Hepatocyte (in vitro differentiated cells): ENCODE results near the gene PLS1. TPM values are rescaled to one million over a fixed set of nuclear protein-coding genes. Genes with fewer than 3 reads are reported as not detected.

Source experiments
- DNase-seq: peaks from one replicate; pipeline ENCODE4 v3.0.0-alpha.2; 2016; ENCODE audit warnings: low spot score
- H2AFZ ChIP-seq: fragments of 200-600 bp; sonication (generic); 2 replicates; pipeline ENCODE4 v1.6.0; 2016; ENCODE audit warnings: antibody characterized with exemption, mild to moderate bottlenecking
- H3K27ac ChIP-seq: fragments of 200-600 bp; sonication (generic); 2 replicates; pipeline ENCODE4 v1.5.1; 2016; ENCODE audit warnings: mild to moderate bottlenecking
- H3K27me3 ChIP-seq: fragments of 200-600 bp; sonication (generic); 2 replicates; pipeline ENCODE4 v1.6.1; 2016
- H3K36me3 ChIP-seq: fragments of 200-600 bp; sonication (generic); replicated peaks from 2 replicates; pipeline ENCODE4 v1.5.1; 2016; ENCODE audit warnings: low read depth; ENCODE audit not compliant: insufficient read depth
- H3K4me1 ChIP-seq: fragments of 200-600 bp; sonication (generic); 2 replicates; pipeline ENCODE4 v1.5.1; 2016; ENCODE audit warnings: mild to moderate bottlenecking, moderate library complexity; ENCODE audit not compliant: insufficient read depth
- H3K4me2 ChIP-seq: fragments of 200-600 bp; sonication (generic); 2 replicates; pipeline ENCODE4 v1.6.0; 2016
- H3K4me3 ChIP-seq: fragments of 200-600 bp; sonication (generic); 2 replicates; pipeline ENCODE4 v1.5.1; 2016; ENCODE audit warnings: mild to moderate bottlenecking
- H3K79me2 ChIP-seq: fragments of 200-600 bp; sonication (generic); 2 replicates; pipeline ENCODE4 v1.6.0; 2017; ENCODE audit warnings: mild to moderate bottlenecking
- H3K9me2 ChIP-seq: fragments of 200-600 bp; sonication (generic); replicated peaks from 2 replicates; pipeline ENCODE4 v1.6.0; 2017; ENCODE audit warnings: mild to moderate bottlenecking; ENCODE audit not compliant: insufficient read depth
- H3K9me3 ChIP-seq: fragments of 200-600 bp; sonication (generic); 2 replicates; pipeline ENCODE4 v1.5.1; 2016; ENCODE audit warnings: low read depth, mild to moderate bottlenecking
- H4K20me1 ChIP-seq: fragments of 200-600 bp; sonication (generic); 2 replicates; pipeline ENCODE4 v1.6.0; 2016; ENCODE audit warnings: mild to moderate bottlenecking; ENCODE audit not compliant: insufficient read depth, poor library complexity, severe bottlenecking
- EZH2 ChIP-seq: fragments of 200-600 bp; sonication (generic); IDR thresholded peaks from 2 replicates; pipeline ENCODE4 v1.6.1; 2016; ENCODE audit warnings: antibody characterized with exemption, mild to moderate bottlenecking, borderline replicate concordance
- EZH2phosphoT487 ChIP-seq: fragments of 200-600 bp; sonication (generic); IDR thresholded peaks from one replicate; pipeline ENCODE4 v1.6.1; 2018; ENCODE audit warnings: antibody characterized with exemption, mild to moderate bottlenecking, low read depth, moderate library complexity; ENCODE audit not compliant: unreplicated experiment, severe bottlenecking
- WGBS: methylation state at CpG from one replicate; pipeline ENCODE4 v1.1.6; 2016; ENCODE audit warnings: low lambda C conversion rate; ENCODE audit errors: missing lambda C conversion rate; 5-methylcytosine and 5-hydroxymethylcytosine counted together
- polyA plus RNA-seq: library from polyadenylated mRNA; unstranded; fragments of >200 nt; fragmentation: Nextera tagmentation; extraction: Ambion mirVana; gene quantifications from 2 replicates; pipeline ENCODE4 v1.2.1, GENCODE V29; 2016
- total RNA-seq: library from RNA; depleted of rRNA; stranded (reverse); fragments of >200 nt; gene quantifications from 2 replicates; pipeline ENCODE4 v1.2.3, GENCODE V29; 2014
- TF ChIP-seq, protein P1 (sequence below): fragments of 200-600 bp; sonication (generic); IDR thresholded peaks from 2 replicates; pipeline ENCODE4 v1.5.1; 2016; ENCODE audit warnings: antibody characterized with exemption, mild to moderate bottlenecking; ENCODE audit not compliant: poor library complexity

Gene PLS1
- total and polyA plus RNA-seq, 2 experiments from 2014 or later: 9.7 to 22.8 TPM

DNA sequence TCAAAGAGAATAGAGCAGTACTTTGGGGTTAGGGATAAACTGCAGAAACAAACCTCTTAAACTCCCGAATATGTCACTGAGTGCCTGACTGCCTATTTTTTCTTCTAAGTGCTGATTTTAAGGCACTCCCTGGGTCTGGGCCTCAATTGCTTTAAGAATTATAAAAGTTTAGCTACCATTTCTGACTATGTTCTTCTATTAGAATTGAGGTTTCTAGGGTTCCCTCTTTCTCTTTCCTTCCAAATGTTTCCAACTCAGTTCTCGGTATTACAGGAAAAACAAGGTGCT lies 28.9 kb downstream of the PLS1 start:
- no peaks in the 10 kb centered on the region for H4K20me1 ChIP-seq
- H3K4me2 ChIP-seq: no peak overlapping the region
- H3K27me3 ChIP-seq: no peaks in the 10 kb centered on the region
- H3K9me3 ChIP-seq: no peaks in the 10 kb centered on the region
- no peak for DNase-seq
- H3K9me2 ChIP-seq: no peaks in the 10 kb centered on the region
- TF ChIP-seq EZH2 (no peak), EZH2phosphoT487 (no peak)
- TF ChIP-seq, protein P1, sequence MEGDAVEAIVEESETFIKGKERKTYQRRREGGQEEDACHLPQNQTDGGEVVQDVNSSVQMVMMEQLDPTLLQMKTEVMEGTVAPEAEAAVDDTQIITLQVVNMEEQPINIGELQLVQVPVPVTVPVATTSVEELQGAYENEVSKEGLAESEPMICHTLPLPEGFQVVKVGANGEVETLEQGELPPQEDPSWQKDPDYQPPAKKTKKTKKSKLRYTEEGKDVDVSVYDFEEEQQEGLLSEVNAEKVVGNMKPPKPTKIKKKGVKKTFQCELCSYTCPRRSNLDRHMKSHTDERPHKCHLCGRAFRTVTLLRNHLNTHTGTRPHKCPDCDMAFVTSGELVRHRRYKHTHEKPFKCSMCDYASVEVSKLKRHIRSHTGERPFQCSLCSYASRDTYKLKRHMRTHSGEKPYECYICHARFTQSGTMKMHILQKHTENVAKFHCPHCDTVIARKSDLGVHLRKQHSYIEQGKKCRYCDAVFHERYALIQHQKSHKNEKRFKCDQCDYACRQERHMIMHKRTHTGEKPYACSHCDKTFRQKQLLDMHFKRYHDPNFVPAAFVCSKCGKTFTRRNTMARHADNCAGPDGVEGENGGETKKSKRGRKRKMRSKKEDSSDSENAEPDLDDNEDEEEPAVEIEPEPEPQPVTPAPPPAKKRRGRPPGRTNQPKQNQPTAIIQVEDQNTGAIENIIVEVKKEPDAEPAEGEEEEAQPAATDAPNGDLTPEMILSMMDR: no peak
- no peaks in the 10 kb centered on the region for H3K4me1 ChIP-seq
- no peak overlapping the region for H3K27ac ChIP-seq
- no peaks in the 10 kb centered on the region for H3K36me3 ChIP-seq
- 71% methylated on average over 2 of the region's 2 CpGs for WGBS
- no peak overlapping the region for H3K4me3 ChIP-seq
- no peak overlapping the region for H2AFZ ChIP-seq
- H3K79me2 ChIP-seq: peaks cover 9% of the 10 kb centered on the region

DNA sequence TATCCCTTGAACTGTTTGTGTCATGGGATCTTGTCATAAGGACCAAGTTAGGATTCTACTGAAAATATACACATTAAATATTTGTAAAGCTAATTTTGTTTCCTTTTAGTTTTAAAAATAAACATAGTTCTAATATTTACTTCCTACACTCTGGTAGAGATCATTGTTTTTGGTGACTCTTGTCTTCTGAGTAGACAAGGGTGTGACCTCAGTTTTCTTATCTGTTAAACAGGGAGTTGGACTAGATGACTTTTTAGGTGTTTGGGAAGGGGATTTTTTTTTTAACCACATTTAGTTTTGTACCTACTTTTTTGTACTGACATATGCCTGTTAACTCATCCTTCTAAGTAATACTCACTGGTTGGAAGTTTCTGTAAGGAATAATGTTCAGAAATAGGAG lies 30.8 kb downstream of the PLS1 start:
- no peak for DNase-seq
- Histone ChIP-seq H3K4me1 (no peaks in the 10 kb centered on the region), H3K9me3 (no peaks in the 10 kb centered on the region), H3K4me3 (no peak overlapping the region), H3K36me3 (no peaks in the 10 kb centered on the region), H2AFZ (no peak overlapping the region), H3K27me3 (no peaks in the 10 kb centered on the region), H3K4me2 (no peak overlapping the region), H3K9me2 (no peaks in the 10 kb centered on the region), H3K79me2 (peaks cover 9% of the 10 kb centered on the region), H3K27ac (no peak overlapping the region), H4K20me1 (no peaks in the 10 kb centered on the region)
- TF ChIP-seq EZH2phosphoT487: no peak
- TF ChIP-seq, protein P1: no peak
- no peak for TF ChIP-seq EZH2

DNA sequence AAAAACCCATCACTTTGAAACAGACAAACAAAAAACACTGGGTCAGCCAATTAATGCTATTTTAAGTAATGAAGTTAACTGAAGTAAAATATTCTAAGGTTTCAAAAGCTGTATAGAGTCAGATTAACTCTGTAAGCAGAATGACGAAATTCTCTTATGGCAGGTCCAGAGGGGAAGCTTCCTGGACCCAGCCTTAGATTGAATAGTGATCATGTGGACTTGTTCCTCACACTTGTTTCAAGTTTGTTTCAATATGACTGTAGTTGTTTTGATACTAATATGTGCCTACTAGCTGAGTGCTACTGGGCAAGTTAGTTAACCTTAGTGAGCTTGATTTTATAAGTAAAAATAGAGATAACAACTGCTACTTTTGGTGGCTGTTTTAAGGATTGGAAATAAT lies 32.6 kb downstream of the PLS1 start:
- Histone ChIP-seq H3K4me1 (no peaks in the 10 kb centered on the region), H3K27ac (no peak overlapping the region), H3K9me2 (no peaks in the 10 kb centered on the region), H3K4me3 (no peak overlapping the region), H2AFZ (no peak overlapping the region), H4K20me1 (no peaks in the 10 kb centered on the region), H3K4me2 (no peak overlapping the region), H3K36me3 (no peaks in the 10 kb centered on the region), H3K9me3 (no peaks in the 10 kb centered on the region), H3K27me3 (no peaks in the 10 kb centered on the region), H3K79me2 (peaks cover 9% of the 10 kb centered on the region)
- no peak for DNase-seq
- TF ChIP-seq, protein P1: no peak
- TF ChIP-seq EZH2phosphoT487: no peak
- TF ChIP-seq EZH2: no peak
- 84% methylated on average over 1 of the region's 1 CpG for WGBS

DNA sequence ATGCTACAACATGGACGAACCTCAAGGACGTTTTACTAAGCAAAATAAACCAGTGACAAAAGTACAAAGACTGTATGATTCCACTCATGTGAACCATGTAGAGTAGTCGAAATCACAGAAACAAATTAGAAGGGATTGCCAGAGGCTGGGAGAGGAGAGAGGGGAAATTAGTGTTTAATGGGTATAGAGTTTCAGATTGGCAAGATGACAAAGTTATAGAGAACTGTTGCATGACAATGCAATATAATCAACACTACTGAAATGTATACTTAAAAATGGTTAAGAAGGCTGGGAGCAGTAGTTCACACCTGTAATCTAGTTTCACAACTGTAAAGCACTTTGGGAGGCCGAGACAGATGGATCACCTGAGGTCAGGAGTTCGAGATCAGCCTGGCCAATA lies 36.9 kb downstream of the PLS1 start:
- no peak for DNase-seq
- H3K36me3 ChIP-seq: no peaks in the 10 kb centered on the region
- no peak overlapping the region for H2AFZ ChIP-seq
- H3K4me3 ChIP-seq: no peak overlapping the region
- H3K9me3 ChIP-seq: no peaks in the 10 kb centered on the region
- H4K20me1 ChIP-seq: no peaks in the 10 kb centered on the region
- no peaks in the 10 kb centered on the region for H3K79me2 ChIP-seq
- H3K9me2 ChIP-seq: no peaks in the 10 kb centered on the region
- no peak for TF ChIP-seq EZH2phosphoT487
- TF ChIP-seq EZH2: no peak
- TF ChIP-seq, protein P1: no peak
- no peaks in the 10 kb centered on the region for H3K4me1 ChIP-seq
- H3K27me3 ChIP-seq: no peaks in the 10 kb centered on the region
- no peak overlapping the region for H3K4me2 ChIP-seq
- H3K27ac ChIP-seq: no peak overlapping the region
- 76% methylated on average over 5 of the region's 5 CpGs for WGBS
